ENCODE data around the gene MCEE.

MCEE gene

GRCh38 chr2:71157124-71157793 is 27.2 kb upstream of the MCEE start:
- H2BK15ac ChIP-seq (replicated peaks; ENCODE audit: low read depth), result no peak overlapping the region
- H3K36me3 ChIP-seq (ENCODE audit: control insufficient read depth, insufficient read depth, low read length), result no peaks in the 10 kb centered on the region
- no peaks in the 10 kb centered on the region for H3K4me1 ChIP-seq (ENCODE audit: control insufficient read depth, low read depth, low read length)
- no peak overlapping the region for H3K9ac ChIP-seq (ENCODE audit: low read length)
- H2AK5ac ChIP-seq (ENCODE audit: low read length), result no peak overlapping the region
- no peak overlapping the region for H3K23ac ChIP-seq (ENCODE audit: low read length)
- H3K18ac ChIP-seq (ENCODE audit: low read length), result no peak overlapping the region
- no peak overlapping the region for H3K4me3 ChIP-seq (ENCODE audit: low read length)
- H3K4me2 ChIP-seq (ENCODE audit: low read length), result no peak overlapping the region
- no peak overlapping the region for H2BK120ac ChIP-seq (ENCODE audit: low read depth, low read length)
- H4K5ac ChIP-seq (ENCODE audit: low read length), result no peak overlapping the region
- H3K79me1 ChIP-seq (ENCODE audit: low read length), result no peaks in the 10 kb centered on the region
- H3K56ac ChIP-seq (ENCODE audit: low read length), result no peak overlapping the region
- peak; percentile 75 for DNase-seq
- H3K79me2 ChIP-seq (ENCODE audit: control insufficient read depth, insufficient read depth, low read length), result no peaks in the 10 kb centered on the region
- WGBS (ENCODE audit: extremely low coverage, insufficient coverage, low lambda C conversion rate), result no CpG with 5 or more reads among the region's 16 CpGs
- H3K27ac ChIP-seq (ENCODE audit: low read depth, low read length), result no peak overlapping the region
- H3K27me3 ChIP-seq (ENCODE audit: insufficient read depth, low read length, poor library complexity), result no peaks in the 10 kb centered on the region
- no peak overlapping the region for H2BK5ac ChIP-seq (ENCODE audit: low read length)
- no peak overlapping the region for H4K8ac ChIP-seq (ENCODE audit: low read depth, low read length)
- no peak overlapping the region for H3K4ac ChIP-seq (ENCODE audit: low read depth, low read length)

- H3K4me1 ChIP-seq (ENCODE audit: control insufficient read depth, low read depth, low read length), result no peaks in the 10 kb centered on the region
- H3K23ac ChIP-seq (ENCODE audit: low read length), result no peak overlapping the region
- peak; percentile 35 for DNase-seq
- no peak overlapping the region for H2AK5ac ChIP-seq (ENCODE audit: low read length)
- no CpG with 5 or more reads among the region's 6 CpGs for WGBS (ENCODE audit: extremely low coverage, insufficient coverage, low lambda C conversion rate)
- no peak overlapping the region for H4K8ac ChIP-seq (ENCODE audit: low read depth, low read length)
- no peak overlapping the region for H3K56ac ChIP-seq (ENCODE audit: low read length)
- no peaks in the 10 kb centered on the region for H3K27me3 ChIP-seq (ENCODE audit: insufficient read depth, low read length, poor library complexity)
- H3K4me3 ChIP-seq (ENCODE audit: low read length), result no peak overlapping the region
- H3K79me2 ChIP-seq (ENCODE audit: control insufficient read depth, insufficient read depth, low read length), result no peaks in the 10 kb centered on the region
- H3K4me2 ChIP-seq (ENCODE audit: low read length), result no peak overlapping the region
- no peak overlapping the region for H3K27ac ChIP-seq (ENCODE audit: low read depth, low read length)
- H3K4ac ChIP-seq (ENCODE audit: low read depth, low read length), result no peak overlapping the region
- no peak overlapping the region for H4K5ac ChIP-seq (ENCODE audit: low read length)
- no peak overlapping the region for H3K9ac ChIP-seq (ENCODE audit: low read length)
- no peaks in the 10 kb centered on the region for H3K79me1 ChIP-seq (ENCODE audit: low read length)
- no peaks in the 10 kb centered on the region for H3K36me3 ChIP-seq (ENCODE audit: control insufficient read depth, insufficient read depth, low read length)
- H2BK120ac ChIP-seq (ENCODE audit: low read depth, low read length), result no peak overlapping the region
- no peak overlapping the region for H2BK5ac ChIP-seq (ENCODE audit: low read length)
- H2BK15ac ChIP-seq (replicated peaks; ENCODE audit: low read depth), result no peak overlapping the region
- H3K18ac ChIP-seq (ENCODE audit: low read length), result no peak overlapping the region
These were observed 26.5 kb upstream of the MCEE start for GRCh38 chr2:71156573-71156972.

- H3K27me3 ChIP-seq (ENCODE audit: insufficient read depth, low read length, poor library complexity), result no peaks in the 10 kb centered on the region
- H3K9ac ChIP-seq (ENCODE audit: low read length), result no peak overlapping the region
- no peak overlapping the region for H3K56ac ChIP-seq (ENCODE audit: low read length)
- H3K79me1 ChIP-seq (ENCODE audit: low read length), result no peaks in the 10 kb centered on the region
- no peak overlapping the region for H3K23ac ChIP-seq (ENCODE audit: low read length)
- no peak overlapping the region for H3K4me3 ChIP-seq (ENCODE audit: low read length)
- no peak overlapping the region for H4K8ac ChIP-seq (ENCODE audit: low read depth, low read length)
- H3K4me1 ChIP-seq (ENCODE audit: control insufficient read depth, low read depth, low read length), result no peaks in the 10 kb centered on the region
- no CpG with 5 or more reads among the region's 4 CpGs for WGBS (ENCODE audit: extremely low coverage, insufficient coverage, low lambda C conversion rate)
- no peak overlapping the region for H4K5ac ChIP-seq (ENCODE audit: low read length)
- H2AK5ac ChIP-seq (ENCODE audit: low read length), result no peak overlapping the region
- no peak overlapping the region for H3K27ac ChIP-seq (ENCODE audit: low read depth, low read length)
- H3K36me3 ChIP-seq (ENCODE audit: control insufficient read depth, insufficient read depth, low read length), result no peaks in the 10 kb centered on the region
- H3K79me2 ChIP-seq (ENCODE audit: control insufficient read depth, insufficient read depth, low read length), result no peaks in the 10 kb centered on the region
- no peak overlapping the region for H2BK5ac ChIP-seq (ENCODE audit: low read length)
- no peak overlapping the region for H3K4me2 ChIP-seq (ENCODE audit: low read length)
- H2BK120ac ChIP-seq (ENCODE audit: low read depth, low read length), result no peak overlapping the region
- no peak overlapping the region for H3K4ac ChIP-seq (ENCODE audit: low read depth, low read length)
- no peak overlapping the region for H3K18ac ChIP-seq (ENCODE audit: low read length)
- no peak overlapping the region for H2BK15ac ChIP-seq (replicated peaks; ENCODE audit: low read depth)
- DNase-seq, result no peak
These were observed 25.8 kb upstream of the MCEE start for GRCh38 chr2:71155846-71156245.

GRCh38 chr2:71154798-71155197 is 24.8 kb upstream of the MCEE start:
- no peak overlapping the region for H4K8ac ChIP-seq (ENCODE audit: low read depth, low read length)
- H2BK120ac ChIP-seq (ENCODE audit: low read depth, low read length), result no peak overlapping the region
- no peaks in the 10 kb centered on the region for H3K79me1 ChIP-seq (ENCODE audit: low read length)
- no peak overlapping the region for H2BK5ac ChIP-seq (ENCODE audit: low read length)
- no peak overlapping the region for H3K56ac ChIP-seq (ENCODE audit: low read length)
- H3K27me3 ChIP-seq (ENCODE audit: insufficient read depth, low read length, poor library complexity), result no peaks in the 10 kb centered on the region
- H3K36me3 ChIP-seq (ENCODE audit: control insufficient read depth, insufficient read depth, low read length), result peaks cover 3% of the 10 kb centered on the region
- no peak overlapping the region for H3K4ac ChIP-seq (ENCODE audit: low read depth, low read length)
- DNase-seq, result peak; percentile 82
- no peak overlapping the region for H2AK5ac ChIP-seq (ENCODE audit: low read length)
- no peak overlapping the region for H2BK15ac ChIP-seq (replicated peaks; ENCODE audit: low read depth)
- H3K4me2 ChIP-seq (ENCODE audit: low read length), result no peak overlapping the region
- H3K9ac ChIP-seq (ENCODE audit: low read length), result no peak overlapping the region
- H3K18ac ChIP-seq (ENCODE audit: low read length), result no peak overlapping the region
- no peak overlapping the region for H3K27ac ChIP-seq (ENCODE audit: low read depth, low read length)
- H4K5ac ChIP-seq (ENCODE audit: low read length), result no peak overlapping the region
- no peaks in the 10 kb centered on the region for H3K4me1 ChIP-seq (ENCODE audit: control insufficient read depth, low read depth, low read length)
- H3K4me3 ChIP-seq (ENCODE audit: low read length), result no peak overlapping the region
- no CpG with 5 or more reads among the region's 6 CpGs for WGBS (ENCODE audit: extremely low coverage, insufficient coverage, low lambda C conversion rate)
- no peak overlapping the region for H3K23ac ChIP-seq (ENCODE audit: low read length)
- H3K79me2 ChIP-seq (ENCODE audit: control insufficient read depth, insufficient read depth, low read length), result no peaks in the 10 kb centered on the region

GRCh38 chr2:71154279-71154678 is 24.2 kb upstream of the MCEE start:
- WGBS (ENCODE audit: extremely low coverage, insufficient coverage, low lambda C conversion rate), result no CpG with 5 or more reads among the region's 8 CpGs

More at GRCh38 chr2:71154279-71154678, 24.2 kb upstream of the MCEE start:
- Histone ChIP-seq H3K4me2 (ENCODE audit: low read length) (no peak overlapping the region), H2BK5ac (ENCODE audit: low read length) (no peak overlapping the region), H3K23ac (ENCODE audit: low read length) (no peak overlapping the region), H3K9ac (ENCODE audit: low read length) (no peak overlapping the region), H2AK5ac (ENCODE audit: low read length) (no peak overlapping the region), H3K56ac (ENCODE audit: low read length) (no peak overlapping the region), H2BK15ac (replicated peaks; ENCODE audit: low read depth) (no peak overlapping the region), H3K4me3 (ENCODE audit: low read length) (no peak overlapping the region), H3K27ac (ENCODE audit: low read depth, low read length) (no peak overlapping the region), H2BK120ac (ENCODE audit: low read depth, low read length) (no peak overlapping the region), H3K4ac (ENCODE audit: low read depth, low read length) (no peak overlapping the region), H3K36me3 (ENCODE audit: control insufficient read depth, insufficient read depth, low read length) (peaks cover 4% of the 10 kb centered on the region), H4K8ac (ENCODE audit: low read depth, low read length) (no peak overlapping the region), H3K27me3 (ENCODE audit: insufficient read depth, low read length, poor library complexity) (no peaks in the 10 kb centered on the region), H3K18ac (ENCODE audit: low read length) (no peak overlapping the region), H3K4me1 (ENCODE audit: control insufficient read depth, low read depth, low read length) (no peaks in the 10 kb centered on the region), H3K79me2 (ENCODE audit: control insufficient read depth, insufficient read depth, low read length) (no peaks in the 10 kb centered on the region), H3K79me1 (ENCODE audit: low read length) (no peaks in the 10 kb centered on the region), H4K5ac (ENCODE audit: low read length) (no peak overlapping the region)
- DNase-seq, result no peak
